Liver (tissue), 9 donors: ENCODE results near the gene ERMAP. TPM values are rescaled to one million over a fixed set of nuclear protein-coding genes. Genes with fewer than 3 reads are reported as not detected.

Experiments used
- DNase-seq: peaks from one replicate; pipeline ENCODE4 v3.0.0-alpha.2; 2017; ENCODE audit warnings: low spot score
- H3K27ac ChIP-seq, 2 donors: one replicate each; pipeline ENCODE4 v1.7.0; 2013; ENCODE audit warnings: inconsistent platforms in 2 of 2, low read length in 2 of 2, control low read depth in 1 of 2, low read depth in 1 of 2, mild to moderate bottlenecking in 1 of 2
- H3K27me3 ChIP-seq, 4 donors: one replicate each; pipeline versions ENCODE4 v1.6.1 to v1.7.0; 2013; ENCODE audit warnings: low read length in 3 of 4, inconsistent platforms in 1 of 4, mild to moderate bottlenecking in 1 of 4, moderate library complexity in 1 of 4; ENCODE audit not compliant: control insufficient read depth in 4 of 4, insufficient read depth in 4 of 4
- H3K36me3 ChIP-seq, 4 donors: one replicate each; pipeline versions ENCODE4 v1.6.1 to v1.7.0; 2013; ENCODE audit warnings: low read length in 3 of 4, mild to moderate bottlenecking in 3 of 4, low read depth in 1 of 4, moderate library complexity in 1 of 4; ENCODE audit not compliant: control insufficient read depth in 4 of 4, insufficient read depth in 3 of 4
- H3K4me1 ChIP-seq, 4 donors: one replicate each; pipeline versions ENCODE4 v1.6.1 to v1.7.0; 2013; ENCODE audit warnings: low read length in 3 of 4, mild to moderate bottlenecking in 3 of 4, moderate library complexity in 1 of 4; ENCODE audit not compliant: control insufficient read depth in 4 of 4, insufficient read depth in 4 of 4
- H3K4me3 ChIP-seq, 3 donors: one replicate each; pipeline versions ENCODE4 v1.6.1 to v1.7.0; 2013; ENCODE audit warnings: low read length in 3 of 3, control low read depth in 1 of 3, low read depth in 1 of 3, mild to moderate bottlenecking in 1 of 3
- H3K9ac ChIP-seq, 2 donors: one replicate each; pipeline ENCODE4 v1.7.0; 2013; ENCODE audit warnings: low read length in 2 of 2, mild to moderate bottlenecking in 2 of 2, moderate library complexity in 2 of 2, control low read depth in 1 of 2, low read depth in 1 of 2
- H3K9me3 ChIP-seq, 4 donors: one replicate each; pipeline versions ENCODE4 v1.6.1 to v1.7.0; 2013; ENCODE audit warnings: low read length in 3 of 4; ENCODE audit not compliant: control insufficient read depth in 4 of 4
- EGR1 ChIP-seq, 2 donors: IDR thresholded peaks; 2 replicates each; pipeline ENCODE4 v1.6.1; 2016 to 2018; ENCODE audit warnings: antibody characterized with exemption in 2 of 2, low read depth in 2 of 2
- FOXA1 ChIP-seq: IDR thresholded peaks from 2 replicates; pipeline ENCODE4 v1.6.1; 2016; ENCODE audit warnings: antibody characterized with exemption
- GABPA ChIP-seq, 2 donors: IDR thresholded peaks in 1 of 2; conservative IDR thresholded peaks in 1 of 2; 2 replicates each; pipeline ENCODE4 v1.6.1; 2016; ENCODE audit warnings: antibody characterized with exemption in 2 of 2, mild to moderate bottlenecking in 1 of 2, moderate library complexity in 1 of 2
- HNF4G ChIP-seq: IDR thresholded peaks from 2 replicates; pipeline ENCODE4 v1.6.1; 2016; ENCODE audit warnings: antibody characterized with exemption
- JUND ChIP-seq, 2 donors: IDR thresholded peaks; 2 replicates each; pipeline ENCODE4 v1.6.1; 2016; ENCODE audit warnings: antibody characterized with exemption in 2 of 2
- NR2F2 ChIP-seq: IDR thresholded peaks from 2 replicates; pipeline ENCODE4 v1.6.1; 2016; ENCODE audit warnings: antibody characterized with exemption
- RAD21 ChIP-seq, 2 donors: IDR thresholded peaks; 2 replicates each; pipeline ENCODE4 v1.6.1; 2016; ENCODE audit warnings: antibody characterized with exemption in 2 of 2, mild to moderate bottlenecking in 2 of 2
- RXRA ChIP-seq, 2 donors: IDR thresholded peaks; 2 replicates each; pipeline ENCODE4 v1.6.1; 2017 to 2018; ENCODE audit warnings: antibody characterized with exemption in 2 of 2, mild to moderate bottlenecking in 1 of 2
- SP1 ChIP-seq: IDR thresholded peaks from 2 replicates; pipeline ENCODE4 v1.6.1; 2018; ENCODE audit warnings: antibody characterized with exemption, mild to moderate bottlenecking
- TAF1 ChIP-seq: conservative IDR thresholded peaks from 2 replicates; pipeline ENCODE4 v1.6.1; 2016; ENCODE audit warnings: antibody characterized with exemption, mild to moderate bottlenecking
- YY1 ChIP-seq: IDR thresholded peaks from 2 replicates; pipeline ENCODE4 v1.6.1; 2016; ENCODE audit warnings: antibody characterized with exemption, mild to moderate bottlenecking
- WGBS: extraction: QIAGEN DNeasy Blood & Tissue Kit; methylation state at CpG from one replicate; pipeline ENCODE4 v1.1.7; 2013; 5-methylcytosine and 5-hydroxymethylcytosine counted together
- polyA plus RNA-seq, 2 donors: library from polyadenylated mRNA; stranded (reverse) in 1 of 2; unstranded in 1 of 2; fragments of 200-250 nt in 1 of 2; fragments of >200 nt in 1 of 2; fragmentation: Nextera tagmentation in 1 of 2; extraction: Ambion mirVana in 1 of 2; gene quantifications; one replicate each; pipeline versions ENCODE4 v1.2.1 to v1.2.3, GENCODE V29; 2013 to 2015
- total RNA-seq, 2 donors: library from RNA; depleted of rRNA; stranded (reverse); fragments of >200 nt; gene quantifications; one replicate each; pipeline ENCODE4 v1.2.3, GENCODE V29; 2014
- TF ChIP-seq, protein P1 (sequence below): IDR thresholded peaks from 2 replicates; pipeline ENCODE4 v1.6.1; 2016; ENCODE audit warnings: antibody characterized with exemption
- TF ChIP-seq, protein P2 (sequence below): IDR thresholded peaks from 2 replicates; pipeline ENCODE4 v1.6.1; 2016; ENCODE audit warnings: antibody characterized with exemption
- TF ChIP-seq, protein P3 (sequence below): IDR thresholded peaks from 2 replicates; pipeline ENCODE4 v1.6.1; 2016; ENCODE audit warnings: antibody characterized with exemption, mild to moderate bottlenecking
- TF ChIP-seq, protein P4 (sequence below): fragments of 150-350 bp; IDR thresholded peaks from 2 replicates; pipeline ENCODE4 v1.5.1; 2017; ENCODE audit warnings: improper control_type of control experiment, low read depth, low read length; ENCODE audit not compliant: missing input control
- TF ChIP-seq, protein P5 (sequence below): IDR thresholded peaks from 2 replicates; pipeline ENCODE4 v1.6.1; 2016; ENCODE audit warnings: antibody characterized with exemption
- donor health status: healthy.
- donor health status: healthy.
- donor health status: healthy.
- donor health status: healthy.
- donor health status: healthy.

The ERMAP gene
- total and polyA plus RNA-seq, 4 donors: 3.9 to 96.9 (median 9.0) TPM

DNA sequence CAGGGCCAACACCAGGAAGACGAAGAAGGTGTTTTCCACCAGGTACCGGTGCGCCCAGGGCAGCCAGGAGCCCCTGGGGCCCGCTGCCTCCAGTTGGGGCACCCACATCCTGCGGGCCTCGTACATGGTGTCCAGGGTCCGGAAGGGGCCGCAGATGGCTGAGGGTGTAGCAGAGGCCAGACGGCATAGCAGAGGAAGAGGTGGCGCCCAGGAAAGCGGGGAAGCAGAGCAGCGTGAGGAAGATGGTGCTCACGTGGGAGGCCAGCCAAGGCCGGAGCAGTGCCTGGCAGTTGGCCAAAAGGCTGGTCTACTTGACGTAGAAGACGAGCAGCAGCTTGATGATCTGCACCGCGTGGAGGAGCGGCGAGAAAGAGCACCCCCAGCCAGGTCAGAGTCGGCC is 69.9 kb downstream of the ERMAP start:
- Histone ChIP-seq H3K9ac (no peak overlapping the region), H3K27ac (no peak overlapping the region), H3K4me3 (no peak overlapping the region), H3K4me1 (no peaks in the 10 kb centered on the region), H3K9me3 (no peaks in the 10 kb centered on the region), H3K27me3 (no peaks in the 10 kb centered on the region), H3K36me3 (no peaks in the 10 kb centered on the region)
- WGBS: 87% methylated on average over 21 of the region's 21 CpGs
- DNase-seq: no peak
- TF ChIP-seq GABPA (IDR thresholded peaks at IDR 0.05 in 1 of 2, conservative IDR thresholded peaks at IDR 0.05 in 1 of 2) (no peak), RXRA (IDR thresholded peaks at IDR 0.05) (no peak), NR2F2 (no peak), JUND (IDR thresholded peaks at IDR 0.05) (no peak), RAD21 (IDR thresholded peaks at IDR 0.05) (no peak), EGR1 (IDR thresholded peaks at IDR 0.05; ENCODE audit: low read depth in 2 of 2) (no peak), HNF4G (no peak), TAF1 (no peak), YY1 (no peak), FOXA1 (no peak), SP1 (no peak)
- TF ChIP-seq, protein P1, sequence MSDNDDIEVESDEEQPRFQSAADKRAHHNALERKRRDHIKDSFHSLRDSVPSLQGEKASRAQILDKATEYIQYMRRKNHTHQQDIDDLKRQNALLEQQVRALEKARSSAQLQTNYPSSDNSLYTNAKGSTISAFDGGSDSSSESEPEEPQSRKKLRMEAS: no peak
- TF ChIP-seq, protein P2, sequence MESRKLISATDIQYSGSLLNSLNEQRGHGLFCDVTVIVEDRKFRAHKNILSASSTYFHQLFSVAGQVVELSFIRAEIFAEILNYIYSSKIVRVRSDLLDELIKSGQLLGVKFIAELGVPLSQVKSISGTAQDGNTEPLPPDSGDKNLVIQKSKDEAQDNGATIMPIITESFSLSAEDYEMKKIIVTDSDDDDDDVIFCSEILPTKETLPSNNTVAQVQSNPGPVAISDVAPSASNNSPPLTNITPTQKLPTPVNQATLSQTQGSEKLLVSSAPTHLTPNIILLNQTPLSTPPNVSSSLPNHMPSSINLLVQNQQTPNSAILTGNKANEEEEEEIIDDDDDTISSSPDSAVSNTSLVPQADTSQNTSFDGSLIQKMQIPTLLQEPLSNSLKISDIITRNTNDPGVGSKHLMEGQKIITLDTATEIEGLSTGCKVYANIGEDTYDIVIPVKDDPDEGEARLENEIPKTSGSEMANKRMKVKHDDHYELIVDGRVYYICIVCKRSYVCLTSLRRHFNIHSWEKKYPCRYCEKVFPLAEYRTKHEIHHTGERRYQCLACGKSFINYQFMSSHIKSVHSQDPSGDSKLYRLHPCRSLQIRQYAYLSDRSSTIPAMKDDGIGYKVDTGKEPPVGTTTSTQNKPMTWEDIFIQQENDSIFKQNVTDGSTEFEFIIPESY: no peak
- TF ChIP-seq, protein P3, sequence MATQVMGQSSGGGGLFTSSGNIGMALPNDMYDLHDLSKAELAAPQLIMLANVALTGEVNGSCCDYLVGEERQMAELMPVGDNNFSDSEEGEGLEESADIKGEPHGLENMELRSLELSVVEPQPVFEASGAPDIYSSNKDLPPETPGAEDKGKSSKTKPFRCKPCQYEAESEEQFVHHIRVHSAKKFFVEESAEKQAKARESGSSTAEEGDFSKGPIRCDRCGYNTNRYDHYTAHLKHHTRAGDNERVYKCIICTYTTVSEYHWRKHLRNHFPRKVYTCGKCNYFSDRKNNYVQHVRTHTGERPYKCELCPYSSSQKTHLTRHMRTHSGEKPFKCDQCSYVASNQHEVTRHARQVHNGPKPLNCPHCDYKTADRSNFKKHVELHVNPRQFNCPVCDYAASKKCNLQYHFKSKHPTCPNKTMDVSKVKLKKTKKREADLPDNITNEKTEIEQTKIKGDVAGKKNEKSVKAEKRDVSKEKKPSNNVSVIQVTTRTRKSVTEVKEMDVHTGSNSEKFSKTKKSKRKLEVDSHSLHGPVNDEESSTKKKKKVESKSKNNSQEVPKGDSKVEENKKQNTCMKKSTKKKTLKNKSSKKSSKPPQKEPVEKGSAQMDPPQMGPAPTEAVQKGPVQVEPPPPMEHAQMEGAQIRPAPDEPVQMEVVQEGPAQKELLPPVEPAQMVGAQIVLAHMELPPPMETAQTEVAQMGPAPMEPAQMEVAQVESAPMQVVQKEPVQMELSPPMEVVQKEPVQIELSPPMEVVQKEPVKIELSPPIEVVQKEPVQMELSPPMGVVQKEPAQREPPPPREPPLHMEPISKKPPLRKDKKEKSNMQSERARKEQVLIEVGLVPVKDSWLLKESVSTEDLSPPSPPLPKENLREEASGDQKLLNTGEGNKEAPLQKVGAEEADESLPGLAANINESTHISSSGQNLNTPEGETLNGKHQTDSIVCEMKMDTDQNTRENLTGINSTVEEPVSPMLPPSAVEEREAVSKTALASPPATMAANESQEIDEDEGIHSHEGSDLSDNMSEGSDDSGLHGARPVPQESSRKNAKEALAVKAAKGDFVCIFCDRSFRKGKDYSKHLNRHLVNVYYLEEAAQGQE: no peak
- TF ChIP-seq, protein P4, sequence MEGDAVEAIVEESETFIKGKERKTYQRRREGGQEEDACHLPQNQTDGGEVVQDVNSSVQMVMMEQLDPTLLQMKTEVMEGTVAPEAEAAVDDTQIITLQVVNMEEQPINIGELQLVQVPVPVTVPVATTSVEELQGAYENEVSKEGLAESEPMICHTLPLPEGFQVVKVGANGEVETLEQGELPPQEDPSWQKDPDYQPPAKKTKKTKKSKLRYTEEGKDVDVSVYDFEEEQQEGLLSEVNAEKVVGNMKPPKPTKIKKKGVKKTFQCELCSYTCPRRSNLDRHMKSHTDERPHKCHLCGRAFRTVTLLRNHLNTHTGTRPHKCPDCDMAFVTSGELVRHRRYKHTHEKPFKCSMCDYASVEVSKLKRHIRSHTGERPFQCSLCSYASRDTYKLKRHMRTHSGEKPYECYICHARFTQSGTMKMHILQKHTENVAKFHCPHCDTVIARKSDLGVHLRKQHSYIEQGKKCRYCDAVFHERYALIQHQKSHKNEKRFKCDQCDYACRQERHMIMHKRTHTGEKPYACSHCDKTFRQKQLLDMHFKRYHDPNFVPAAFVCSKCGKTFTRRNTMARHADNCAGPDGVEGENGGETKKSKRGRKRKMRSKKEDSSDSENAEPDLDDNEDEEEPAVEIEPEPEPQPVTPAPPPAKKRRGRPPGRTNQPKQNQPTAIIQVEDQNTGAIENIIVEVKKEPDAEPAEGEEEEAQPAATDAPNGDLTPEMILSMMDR: no peak
- TF ChIP-seq, protein P5, sequence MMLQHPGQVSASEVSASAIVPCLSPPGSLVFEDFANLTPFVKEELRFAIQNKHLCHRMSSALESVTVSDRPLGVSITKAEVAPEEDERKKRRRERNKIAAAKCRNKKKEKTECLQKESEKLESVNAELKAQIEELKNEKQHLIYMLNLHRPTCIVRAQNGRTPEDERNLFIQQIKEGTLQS: no peak

DNA sequence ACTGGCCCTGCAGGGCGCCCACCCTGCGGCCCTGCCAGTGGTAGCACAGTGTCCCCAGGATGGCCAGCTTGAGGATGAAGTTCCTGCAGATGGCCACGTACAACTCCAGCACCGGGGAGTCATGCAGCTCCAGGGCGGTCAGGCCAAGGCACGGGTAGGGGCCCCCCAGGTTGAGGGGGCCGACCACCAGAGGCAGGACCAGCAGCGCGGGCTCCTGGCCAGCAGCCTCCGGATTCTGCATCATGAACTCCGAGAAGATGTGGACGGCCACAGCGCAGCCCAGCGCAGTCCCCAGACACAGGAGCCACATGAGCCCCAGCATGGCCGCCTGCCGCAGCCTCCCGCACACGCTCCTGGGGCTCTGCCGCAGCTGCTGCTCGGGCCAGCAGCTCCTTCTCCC is 70.4 kb downstream of the ERMAP start:
- Histone ChIP-seq H3K4me1 (no peaks in the 10 kb centered on the region), H3K9me3 (no peaks in the 10 kb centered on the region), H3K4me3 (no peak overlapping the region), H3K27ac (no peak overlapping the region), H3K27me3 (no peaks in the 10 kb centered on the region), H3K36me3 (no peaks in the 10 kb centered on the region), H3K9ac (no peak overlapping the region)
- no peak for TF ChIP-seq TAF1
- TF ChIP-seq SP1: no peak
- no peak for TF ChIP-seq EGR1 (IDR thresholded peaks at IDR 0.05; ENCODE audit: low read depth in 2 of 2)
- no peak for DNase-seq
- WGBS: 97% methylated on average over 20 of the region's 20 CpGs
